GM12878 (cell line): Measurements from ENCODE around the gene SARDH. TPM values are rescaled to one million over a fixed set of nuclear protein-coding genes. Genes with fewer than 3 reads are reported as not detected.

Source experiments
- ATAC-seq: fragments of 200-7000 bp; cut with Tn5 transposase; 3 replicates; pipeline ENCODE4 v1.9.1; 2020; ENCODE audit warnings: mild to moderate bottlenecking, moderate library complexity
- BruUV-seq: library from RNA; stranded (reverse); fragments of 400-500 nt; replicated peaks from 2 replicates; lab custom pipeline; 2021; lab: Mats Ljungman, UMichigan
- CTCF ChIA-PET: fragments of 300-600 bp; sonication (Branson Sonifier 250); formaldehyde crosslinking; extraction: SDS; loops from one replicate; lab custom pipeline; 2021; ENCODE audit warnings: inconsistent platforms; lab: Yijun Ruan, JAX
- POLR2A ChIA-PET: fragments of 350-600 bp; formaldehyde crosslinking; extraction: SDS; loops from one replicate; lab custom pipeline; 2021; ENCODE audit warnings: inconsistent platforms; lab: Charles Lee
- RAD21 ChIA-PET: fragments of 300-600 bp; sonication (Branson Sonifier 250); formaldehyde crosslinking; loops from one replicate; lab custom pipeline; 2023; ENCODE audit warnings: antibody characterized with exemption; ENCODE audit not compliant: unreplicated experiment; lab: Charles Lee
- SMC1A ChIA-PET: fragments of 300-600 bp; sonication (Branson Sonifier 250); formaldehyde crosslinking; loops from one replicate; lab custom pipeline; 2023; ENCODE audit not compliant: unreplicated experiment, uncharacterized antibody; lab: Charles Lee
- DNase-seq: peaks from one replicate; pipeline ENCODE4 v3.0.0-alpha.2; 2011; ENCODE audit warnings: low read depth, low spot score
- FAIRE-seq: peaks from 3 replicates; lab custom pipeline; 2011; peaks lifted over from hg19 to GRCh38; lab: Jason Lieb, UNC
- H2AFZ ChIP-seq: 2 replicates; pipeline ENCODE4 v1.6.0; 2011; ENCODE audit warnings: low read depth, low read length, control low read depth; ENCODE audit not compliant: control insufficient read depth
- H3K27ac ChIP-seq: 2 replicates; pipeline ENCODE4 v1.5.1; 2011; ENCODE audit warnings: control low read depth; ENCODE audit not compliant: control insufficient read depth, insufficient read depth
- H3K27me3 ChIP-seq, 2 experiments: replicated peaks in 1 of 2; 2 replicates each; pipeline versions ENCODE4 v1.6.0 to v1.6.1; 2011; ENCODE audit warnings: low read length in 1 of 2; ENCODE audit not compliant: control insufficient read depth in 2 of 2, insufficient read depth in 2 of 2
- H3K36me3 ChIP-seq, 2 experiments: 2 replicates each; pipeline ENCODE4 v1.5.1; 2011; ENCODE audit warnings: low read length in 1 of 2; ENCODE audit not compliant: control insufficient read depth in 2 of 2, insufficient read depth in 2 of 2
- H3K4me1 ChIP-seq: 2 replicates; pipeline ENCODE4 v1.6.1; 2011; ENCODE audit warnings: mild to moderate bottlenecking, low read length, moderate library complexity, mixed read lengths; ENCODE audit not compliant: control insufficient read depth, insufficient read depth
- H3K4me2 ChIP-seq: 2 replicates; pipeline ENCODE4 v1.6.0; 2011; ENCODE audit warnings: control low read depth; ENCODE audit not compliant: control insufficient read depth, insufficient read depth
- H3K4me3 ChIP-seq: fragments of 200-600 bp; sonication (generic); 2 replicates; pipeline ENCODE4 v1.5.1; 2016
- H3K79me2 ChIP-seq: 2 replicates; pipeline ENCODE4 v1.6.0; 2011; ENCODE audit warnings: low read length; ENCODE audit not compliant: control insufficient read depth, insufficient read depth
- H3K9ac ChIP-seq: 2 replicates; pipeline ENCODE4 v1.8.0; 2011; ENCODE audit warnings: low read length, control low read depth, mixed read lengths; ENCODE audit not compliant: control insufficient read depth, insufficient read depth
- H3K9me3 ChIP-seq: replicated peaks from 3 replicates; pipeline ENCODE4 v1.5.1; 2011; ENCODE audit warnings: mild to moderate bottlenecking, low read length; ENCODE audit not compliant: control insufficient read depth, insufficient read depth
- H4K20me1 ChIP-seq: 2 replicates; pipeline ENCODE4 v1.6.0; 2011; ENCODE audit not compliant: control insufficient read depth, insufficient read depth
- CEBPZ ChIP-seq: fragments of 150-350 bp; IDR thresholded peaks from 2 replicates; pipeline ENCODE4 v1.6.1; 2016; ENCODE audit warnings: low read depth, low read length
- DPF2 ChIP-seq: fragments of 450-650 bp; IDR thresholded peaks from 2 replicates; pipeline ENCODE4 v1.6.1; 2017; ENCODE audit warnings: mild to moderate bottlenecking
- EGR1 ChIP-seq, 2 experiments: IDR thresholded peaks; 1 replicate in 1 of 2; 2 replicates in 1 of 2; pipeline ENCODE4 v1.6.1; 2011 to 2012; ENCODE audit warnings: low read depth in 2 of 2, low read length in 2 of 2, borderline replicate concordance in 1 of 2, mild to moderate bottlenecking in 1 of 2, moderate library complexity in 1 of 2
- FOXK2 ChIP-seq: fragments of 450-650 bp; IDR thresholded peaks from 2 replicates; pipeline ENCODE4 v1.6.1; 2017; ENCODE audit warnings: mild to moderate bottlenecking, moderate library complexity
- KDM1A ChIP-seq: fragments of 200-600 bp; sonication (generic); IDR thresholded peaks from 2 replicates; pipeline ENCODE4 v1.6.1; 2016; ENCODE audit warnings: borderline replicate concordance
- MTA3 ChIP-seq: IDR thresholded peaks from 2 replicates; pipeline ENCODE4 v1.6.1; 2012; ENCODE audit warnings: low read length, inconsistent platforms, borderline replicate concordance
- MXI1 ChIP-seq: fragments of 150-350 bp; IDR thresholded peaks from 2 replicates; pipeline ENCODE4 v1.6.1; 2011; ENCODE audit warnings: low read depth, mild to moderate bottlenecking, inconsistent platforms, low read length, improper control_type of control experiment
- NFYA ChIP-seq: IDR thresholded peaks from 2 replicates; pipeline ENCODE4 v1.6.1; 2011; ENCODE audit warnings: low read depth, mild to moderate bottlenecking, low read length, improper control_type of control experiment, borderline replicate concordance
- NR2C1 ChIP-seq: fragments of 450-650 bp; IDR thresholded peaks from 2 replicates; pipeline ENCODE4 v1.6.1; 2017; ENCODE audit warnings: antibody characterized with exemption, mild to moderate bottlenecking, moderate library complexity
- PKNOX1 ChIP-seq: fragments of 450-650 bp; IDR thresholded peaks from 2 replicates; pipeline ENCODE4 v1.6.1; 2016; ENCODE audit warnings: mild to moderate bottlenecking
- RFX5 ChIP-seq: IDR thresholded peaks from 2 replicates; pipeline ENCODE4 v1.6.1; 2011; ENCODE audit warnings: low read depth, low read length, improper control_type of control experiment
- SPI1 ChIP-seq: IDR thresholded peaks from 2 replicates; pipeline ENCODE4 v1.6.1; 2011; ENCODE audit warnings: low read depth, mild to moderate bottlenecking, low read length, moderate library complexity, borderline replicate concordance; ENCODE audit not compliant: insufficient read depth
- WGBS: methylation state at CpG from one replicate; pipeline ENCODE4 v1.1.6; 2016; ENCODE audit warnings: low lambda C conversion rate; ENCODE audit not compliant: insufficient replicate concordance, insufficient coverage; ENCODE audit errors: missing lambda C conversion rate; 5-methylcytosine and 5-hydroxymethylcytosine counted together
- in situ Hi-C: fragments of 300-500 bp; cut with MboI; formaldehyde crosslinking; loops from 9 replicates; pipeline ENCODE4 v1.14.3; 2018; ENCODE audit warnings: mixed read lengths
- intact Hi-C: fragments of 100-400 bp; cut with micrococcal nuclease; formaldehyde crosslinking; loops from one replicate; pipeline ENCODE4 v1.14.2; 2022; ENCODE audit not compliant: unreplicated experiment
- polyA plus RNA-seq, 11 experiments: library from polyadenylated mRNA; depleted of rRNA in 4 of 11; unstranded in 6 of 11; stranded (reverse) in 5 of 11; fragments of >200 nt; fragmentation: Nextera tagmentation in 4 of 11; fragmentation: Illumina TruSeq in 1 of 11; extraction: Ambion mirVana in 4 of 11; extraction: Trizol in 1 of 11; gene quantifications; 1 replicate in 1 of 11; 2 replicates in 10 of 11; pipeline versions ENCODE4 v1.2.1 to v1.2.3, GENCODE V29; 2011 to 2016; ENCODE audit warnings: inconsistent platforms in 2 of 11, missing spikeins in 2 of 11, low read depth in 1 of 11
- total RNA-seq, 4 experiments: library from RNA; depleted of rRNA in 3 of 4; stranded (reverse); fragments of >200 nt in 3 of 4; fragmentation: Illumina TruSeq in 1 of 4; extraction: Trizol in 1 of 4; gene quantifications; 2 replicates each; pipeline versions ENCODE4 v1.2.1 to v1.2.3, GENCODE V29; 2013 to 2021
- TF ChIP-seq, protein P1 (sequence below): fragments of 450-650 bp; IDR thresholded peaks from 2 replicates; pipeline ENCODE4 v1.6.1; 2017; ENCODE audit warnings: mild to moderate bottlenecking, moderate library complexity
- TF ChIP-seq, protein P2 (sequence below): IDR thresholded peaks from 2 replicates; pipeline ENCODE4 v1.6.1; 2012; ENCODE audit warnings: low read depth, low read length, improper control_type of control experiment

Gene SARDH
- total and polyA plus RNA-seq, 10 of the 15 experiments (the other 5 are each of a cell fraction or from before 2014, with no cell fraction given), result 0.03 to 0.15 (median 0.10) TPM; not detected in 6

DNA sequence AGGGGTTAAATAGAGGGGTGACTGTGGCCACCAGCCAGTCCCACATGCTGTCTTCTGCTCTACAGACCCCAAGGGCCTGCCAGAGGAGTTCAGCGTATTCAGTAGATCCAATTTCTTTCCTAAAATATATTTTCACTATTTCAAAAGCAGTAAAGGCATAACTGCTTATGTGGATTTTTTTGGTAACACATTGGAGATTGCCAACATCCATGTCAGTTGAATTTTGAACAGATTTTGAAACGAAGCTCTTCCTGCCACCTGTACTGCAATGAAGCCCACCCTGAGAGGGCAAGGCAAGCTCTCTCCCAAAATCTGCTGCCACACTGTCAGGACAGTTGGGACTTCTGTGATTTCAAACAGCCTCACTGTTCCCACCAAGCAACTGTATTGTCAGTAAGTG lies 37.1 kb upstream of the SARDH start (continued):
- TF ChIP-seq, protein P1, sequence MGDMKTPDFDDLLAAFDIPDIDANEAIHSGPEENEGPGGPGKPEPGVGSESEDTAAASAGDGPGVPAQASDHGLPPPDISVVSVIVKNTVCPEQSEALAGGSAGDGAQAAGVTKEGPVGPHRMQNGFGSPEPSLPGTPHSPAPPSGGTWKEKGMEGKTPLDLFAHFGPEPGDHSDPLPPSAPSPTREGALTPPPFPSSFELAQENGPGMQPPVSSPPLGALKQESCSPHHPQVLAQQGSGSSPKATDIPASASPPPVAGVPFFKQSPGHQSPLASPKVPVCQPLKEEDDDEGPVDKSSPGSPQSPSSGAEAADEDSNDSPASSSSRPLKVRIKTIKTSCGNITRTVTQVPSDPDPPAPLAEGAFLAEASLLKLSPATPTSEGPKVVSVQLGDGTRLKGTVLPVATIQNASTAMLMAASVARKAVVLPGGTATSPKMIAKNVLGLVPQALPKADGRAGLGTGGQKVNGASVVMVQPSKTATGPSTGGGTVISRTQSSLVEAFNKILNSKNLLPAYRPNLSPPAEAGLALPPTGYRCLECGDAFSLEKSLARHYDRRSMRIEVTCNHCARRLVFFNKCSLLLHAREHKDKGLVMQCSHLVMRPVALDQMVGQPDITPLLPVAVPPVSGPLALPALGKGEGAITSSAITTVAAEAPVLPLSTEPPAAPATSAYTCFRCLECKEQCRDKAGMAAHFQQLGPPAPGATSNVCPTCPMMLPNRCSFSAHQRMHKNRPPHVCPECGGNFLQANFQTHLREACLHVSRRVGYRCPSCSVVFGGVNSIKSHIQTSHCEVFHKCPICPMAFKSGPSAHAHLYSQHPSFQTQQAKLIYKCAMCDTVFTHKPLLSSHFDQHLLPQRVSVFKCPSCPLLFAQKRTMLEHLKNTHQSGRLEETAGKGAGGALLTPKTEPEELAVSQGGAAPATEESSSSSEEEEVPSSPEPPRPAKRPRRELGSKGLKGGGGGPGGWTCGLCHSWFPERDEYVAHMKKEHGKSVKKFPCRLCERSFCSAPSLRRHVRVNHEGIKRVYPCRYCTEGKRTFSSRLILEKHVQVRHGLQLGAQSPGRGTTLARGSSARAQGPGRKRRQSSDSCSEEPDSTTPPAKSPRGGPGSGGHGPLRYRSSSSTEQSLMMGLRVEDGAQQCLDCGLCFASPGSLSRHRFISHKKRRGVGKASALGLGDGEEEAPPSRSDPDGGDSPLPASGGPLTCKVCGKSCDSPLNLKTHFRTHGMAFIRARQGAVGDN, result no peak
- TF ChIP-seq NFYA, result no peak
- TF ChIP-seq, protein P2, sequence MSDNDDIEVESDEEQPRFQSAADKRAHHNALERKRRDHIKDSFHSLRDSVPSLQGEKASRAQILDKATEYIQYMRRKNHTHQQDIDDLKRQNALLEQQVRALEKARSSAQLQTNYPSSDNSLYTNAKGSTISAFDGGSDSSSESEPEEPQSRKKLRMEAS, result no peak
- TF ChIP-seq, all 136 proteins: peak for 0

DNA sequence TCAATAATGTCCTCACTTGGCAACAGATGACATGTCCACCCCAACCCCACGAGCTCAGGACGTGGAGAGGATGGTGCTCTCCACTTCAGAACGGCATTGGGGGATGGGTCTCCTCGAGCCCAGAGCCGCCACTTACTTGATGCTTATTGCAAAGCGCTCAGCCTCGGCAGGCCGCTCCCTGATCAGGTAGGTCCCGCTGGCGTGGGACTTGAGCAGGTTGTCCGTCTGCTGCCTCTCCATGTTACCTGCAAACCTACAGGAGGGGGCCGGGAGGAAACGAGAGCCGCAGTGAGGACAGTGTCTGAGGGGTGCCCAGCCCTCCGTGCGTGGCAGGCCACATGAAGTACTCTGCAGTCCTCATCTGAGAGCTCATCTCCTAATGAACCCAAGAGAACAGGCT lies 36.6 kb upstream of the SARDH start:
- no peak overlapping the region for H3K4me2 ChIP-seq
- DNase-seq (no peak), FAIRE-seq (no peak), ATAC-seq (no peak)
- peaks cover 9 to 39% of the 10 kb centered on the region in 2 experiments; a peak in 3 of 4 replicates for H3K36me3 ChIP-seq
- CTCF ChIA-PET, result interaction anchor here (2.2 kb wide), 1 partner anchor 219 kb away, joined by 6 read pairs; no protein-coding TSS in a partner anchor
- H2AFZ ChIP-seq, result no peak overlapping the region
- 98% methylated on average over 16 of the region's 16 CpGs for WGBS
- no peak overlapping the region for H3K4me3 ChIP-seq
- H3K27me3 ChIP-seq, result no peaks in the 10 kb centered on the region
- POLR2A ChIA-PET, result no interaction called here
- in situ Hi-C loops, result no loop called here
- H4K20me1 ChIP-seq, result no peaks in the 10 kb centered on the region
- no peak overlapping the region for H3K9ac ChIP-seq
- intact Hi-C loops, result no loop called here
- H3K27ac ChIP-seq, result no peak overlapping the region
- no peaks in the 10 kb centered on the region for H3K4me1 ChIP-seq
- H3K79me2 ChIP-seq, result no peaks in the 10 kb centered on the region
- BruUV-seq, result no TSS peak
- RAD21 ChIA-PET, result no interaction called here
- SMC1A ChIA-PET, result no interaction called here
- peaks cover 5% of the 10 kb centered on the region; the same call in 1 of the 3 replicates for H3K9me3 ChIP-seq
- no peak for TF ChIP-seq FOXK2
- TF ChIP-seq NR2C1, result no peak
- no peak for TF ChIP-seq PKNOX1
- TF ChIP-seq KDM1A, result no peak
- no peak for TF ChIP-seq RFX5
- no peak for TF ChIP-seq MTA3
- TF ChIP-seq CEBPZ, result no peak
- no peak for TF ChIP-seq EGR1 (IDR thresholded peaks at IDR 0.05; ENCODE audit: borderline replicate concordance in 1 of 2, low read depth in 2 of 2, low read length in 2 of 2)
- TF ChIP-seq MXI1, result no peak
- no peak for TF ChIP-seq DPF2
- no peak for TF ChIP-seq SPI1
